GM18868 (cell line): ENCODE measurements around the gene ABCC1.

Experiments used
- ATAC-seq: cut with Tn5 transposase; IDR thresholded peaks from one replicate; pipeline ENCODE4 v1.9.1; 2021; ENCODE audit warnings: mild to moderate bottlenecking, moderate library complexity; ENCODE audit not compliant: unreplicated experiment

The ABCC1 gene

GRCh38 chr16:16018705-16019104, 69.3 kb downstream of the ABCC1 start:
- no peak for ATAC-seq

GRCh38 chr16:16019488-16019887, 70.1 kb downstream of the ABCC1 start:
- no peak for ATAC-seq

- ATAC-seq, result no peak
Observed at GRCh38 chr16:16020291-16020690, 70.9 kb downstream of the ABCC1 start.

- ATAC-seq, result no peak
Observed at GRCh38 chr16:16021020-16021419, 71.6 kb downstream of the ABCC1 start.

GRCh38 chr16:16021646-16021987, 72.2 kb downstream of the ABCC1 start:
- no peak for ATAC-seq

GRCh38 chr16:16021988-16022682, 72.7 kb downstream of the ABCC1 start:
- ATAC-seq, result no peak

- no peak for ATAC-seq
Observed at GRCh38 chr16:16022683-16023064, 73.3 kb downstream of the ABCC1 start.

GRCh38 chr16:16025214-16025968, 76.0 kb downstream of the ABCC1 start:
- no peak for ATAC-seq

GRCh38 chr16:16027728-16028310, 78.4 kb downstream of the ABCC1 start:
- no peak for ATAC-seq

GRCh38 chr16:16028311-16028999, 79.0 kb downstream of the ABCC1 start:
- ATAC-seq, result no peak

GRCh38 chr16:16029431-16030011, 80.1 kb downstream of the ABCC1 start:
- no peak for ATAC-seq

- ATAC-seq, result no peak
Observed at GRCh38 chr16:16030449-16030848, 81.0 kb downstream of the ABCC1 start.

GRCh38 chr16:16031401-16031800, 82.0 kb downstream of the ABCC1 start:
- ATAC-seq, result no peak

- no peak for ATAC-seq
Observed at GRCh38 chr16:16032271-16032979, 83.0 kb downstream of the ABCC1 start.

GRCh38 chr16:16033208-16033717, 83.8 kb downstream of the ABCC1 start:
- ATAC-seq, result no peak

GRCh38 chr16:16036359-16036792, 87.0 kb downstream of the ABCC1 start:
- no peak for ATAC-seq

GRCh38 chr16:16037521-16037920, 88.1 kb downstream of the ABCC1 start:
- ATAC-seq, result no peak

- ATAC-seq, result no peak
Observed at GRCh38 chr16:16037970-16038369, 88.6 kb downstream of the ABCC1 start.

- ATAC-seq, result no peak
Observed at GRCh38 chr16:16038950-16039349, 89.5 kb downstream of the ABCC1 start.

GRCh38 chr16:16041196-16041892, 91.9 kb downstream of the ABCC1 start:
- no peak for ATAC-seq
